ENCODE measurements around the gene ETV3.

ETV3 gene

GRCh38 chr1:157090196-157090647 lies 48.0 kb downstream of the ETV3 start:
- DNase-seq: peak; percentile 52

GRCh38 chr1:157089789-157090188 lies 48.4 kb downstream of the ETV3 start:
- DNase-seq: no peak

GRCh38 chr1:157088607-157089006 lies 49.6 kb downstream of the ETV3 start:
- no peak for DNase-seq

- no peak for DNase-seq
Observed at GRCh38 chr1:157087030-157087429, 51.2 kb downstream of the ETV3 start.

- DNase-seq: no peak
Observed at GRCh38 chr1:157086299-157086698, 51.9 kb downstream of the ETV3 start.

GRCh38 chr1:157085421-157085820 lies 52.8 kb downstream of the ETV3 start:
- DNase-seq: no peak

- DNase-seq: no peak
Observed at GRCh38 chr1:157084720-157085119, 53.5 kb downstream of the ETV3 start.

- no peak for DNase-seq
Observed at GRCh38 chr1:157081707-157082106, 56.5 kb downstream of the ETV3 start.

- no peak for DNase-seq
Observed at GRCh38 chr1:157080714-157081113, 57.5 kb downstream of the ETV3 start.

GRCh38 chr1:157077394-157077793 lies 60.8 kb downstream of the ETV3 start:
- no peak for DNase-seq

GRCh38 chr1:157073944-157074685 lies 64.1 kb downstream of the ETV3 start:
- peak; percentile 54 for DNase-seq
